Thymus (tissue), 11 donors: ENCODE data around the gene AK2. TPM values are rescaled to one million over a fixed set of nuclear protein-coding genes. Genes with fewer than 3 reads are reported as not detected.

Source experiments
- DNase-seq, 9 donors: peaks; one replicate each; pipeline ENCODE4 v3.0.0-alpha.2; 2013; ENCODE audit warnings: low spot score in 9 of 9, low read depth in 6 of 9, missing footprints in 1 of 9
- H3K27ac ChIP-seq, 2 donors: one replicate each; pipeline ENCODE4 v1.5.1; 2013; ENCODE audit warnings: control low read depth in 1 of 2, low read depth in 1 of 2, low read length in 1 of 2, mild to moderate bottlenecking in 1 of 2, moderate library complexity in 1 of 2
- H3K27me3 ChIP-seq, 2 donors: one replicate each; pipeline ENCODE4 v1.5.1; 2013; ENCODE audit warnings: low read length in 1 of 2; ENCODE audit not compliant: control insufficient read depth in 2 of 2, insufficient read depth in 1 of 2
- H3K36me3 ChIP-seq, 2 donors: one replicate each; pipeline ENCODE4 v1.5.1; 2013; ENCODE audit warnings: low read length in 1 of 2, mild to moderate bottlenecking in 1 of 2, moderate library complexity in 1 of 2; ENCODE audit not compliant: control insufficient read depth in 2 of 2, insufficient read depth in 2 of 2
- H3K4me1 ChIP-seq, 2 donors: one replicate each; pipeline ENCODE4 v1.5.1; 2013; ENCODE audit warnings: low read length in 2 of 2; ENCODE audit not compliant: control insufficient read depth in 2 of 2, insufficient read depth in 2 of 2
- H3K4me3 ChIP-seq, 2 donors: one replicate each; pipeline ENCODE4 v1.5.1; 2013; ENCODE audit warnings: low read length in 2 of 2, control low read depth in 1 of 2, mild to moderate bottlenecking in 1 of 2
- H3K9me3 ChIP-seq, 2 donors: one replicate each; pipeline ENCODE4 v1.5.1; 2013; ENCODE audit warnings: low read length in 1 of 2, mild to moderate bottlenecking in 1 of 2; ENCODE audit not compliant: control insufficient read depth in 2 of 2, insufficient read depth in 1 of 2
- WGBS: extraction: QIAGEN DNeasy Blood & Tissue Kit; methylation state at CpG from one replicate; pipeline ENCODE4 v1.1.7; 2013; 5-methylcytosine and 5-hydroxymethylcytosine counted together
- polyA plus RNA-seq: library from polyadenylated mRNA; stranded (reverse); fragments of 200-250 nt; gene quantifications from one replicate; pipeline ENCODE4 v1.2.3, GENCODE V29; 2013
- total RNA-seq: library from RNA; stranded (reverse); fragments of 120-200 nt; gene quantifications from one replicate; pipeline ENCODE4 v1.2.4, GENCODE V29; 2013
- donor health status: healthy.

The AK2 gene
- total and polyA plus RNA-seq, 2 donors, result 73.2 to 156 TPM

GRCh38 chr1:32958827-32959226 lies 77.9 kb downstream of the AK2 start:
- Histone ChIP-seq H3K4me3 (no peak overlapping the region), H3K4me1 (peaks cover 4 to 15% of the 10 kb centered on the region in 2 donors), H3K36me3 (no peaks in the 10 kb centered on the region), H3K9me3 (no peaks in the 10 kb centered on the region), H3K27ac (no peak overlapping the region), H3K27me3 (peaks cover 0 to 7% of the 10 kb centered on the region in 2 donors)
- 97% methylated on average over 1 of the region's 1 CpG for WGBS
- no peak for DNase-seq

Other genes with a start within 250 kb of the AK2 start
- gene YARS1, start 219.5 kb downstream of the AK2 start, total RNA-seq, result 64.2 TPM
- 41.7 TPM for gene YARS1, start 219.5 kb downstream of the AK2 start, polyA plus RNA-seq
- gene S100PBP, start 219.2 kb downstream of the AK2 start, total RNA-seq, result 24.6 TPM
- gene S100PBP, start 219.2 kb downstream of the AK2 start, polyA plus RNA-seq, result 29.1 TPM
- gene FNDC5, start 166.0 kb downstream of the AK2 start, total RNA-seq, result 3.5 TPM
- gene FNDC5, start 166.0 kb downstream of the AK2 start, polyA plus RNA-seq, result 0.78 TPM
- 0.24 TPM for gene HPCA, start 150.4 kb downstream of the AK2 start, total RNA-seq
- 0.34 TPM for gene HPCA, start 150.4 kb downstream of the AK2 start, polyA plus RNA-seq
- 2.2 TPM for gene TMEM54, start 135.5 kb downstream of the AK2 start, total RNA-seq
- gene TMEM54, start 135.5 kb downstream of the AK2 start, polyA plus RNA-seq, result 12.9 TPM
- 11.6 TPM for gene RNF19B, start 72.1 kb downstream of the AK2 start, total RNA-seq
- gene RNF19B, start 72.1 kb downstream of the AK2 start, polyA plus RNA-seq, result 12.7 TPM
- gene AZIN2, start 44.3 kb upstream of the AK2 start, total RNA-seq, result 1.7 TPM
- 4.2 TPM for gene AZIN2, start 44.3 kb upstream of the AK2 start, polyA plus RNA-seq
- 1.8 TPM for gene TRIM62, start 145.2 kb upstream of the AK2 start, total RNA-seq
- 7.8 TPM for gene TRIM62, start 145.2 kb upstream of the AK2 start, polyA plus RNA-seq
- 11.0 TPM for gene ZNF362, start 219.6 kb upstream of the AK2 start, total RNA-seq
- 18.3 TPM for gene ZNF362, start 219.6 kb upstream of the AK2 start, polyA plus RNA-seq